Esophagus muscularis mucosa (tissue), 4 donors: ENCODE measurements around the gene UVSSA. TPM values are rescaled to one million over a fixed set of nuclear protein-coding genes. Genes with fewer than 3 reads are reported as not detected.
"Not testable (repeated sequence)": the region's sequence is repeated elsewhere in the genome, so short reads cannot be mapped to it uniquely, and the experiment has no call there.

Experiments used
- DNase-seq: peaks from one replicate; pipeline ENCODE4 v3.0.0-alpha.2; 2017; ENCODE audit errors: extremely low spot score
- H3K27ac ChIP-seq, 4 donors: fragments of 200-600 bp; sonication (generic); replicated peaks in 1 of 4; 1 replicate in 3 of 4; 2 replicates in 1 of 4; pipeline ENCODE4 v1.5.1; 2016 to 2019; ENCODE audit warnings: mild to moderate bottlenecking in 1 of 4
- H3K27me3 ChIP-seq, 4 donors: fragments of 200-600 bp; sonication (generic); one replicate each; pipeline versions ENCODE4 v1.5.1 to v1.6.0; 2016 to 2019
- H3K36me3 ChIP-seq, 4 donors: fragments of 200-600 bp; sonication (generic); one replicate each; pipeline ENCODE4 v1.5.1; 2016 to 2019
- H3K4me1 ChIP-seq, 4 donors: fragments of 200-600 bp; sonication (generic); one replicate each; pipeline ENCODE4 v1.5.1; 2016 to 2019
- H3K4me3 ChIP-seq, 4 donors: fragments of 200-600 bp; sonication (generic); 1 replicate in 2 of 4; 2 replicates in 2 of 4; pipeline ENCODE4 v1.5.1; 2016 to 2019; ENCODE audit warnings: mild to moderate bottlenecking in 4 of 4, moderate library complexity in 1 of 4
- H3K9me3 ChIP-seq, 4 donors: fragments of 200-600 bp; sonication (generic); 1 replicate in 3 of 4; 2 replicates in 1 of 4; pipeline ENCODE4 v1.5.1; 2016 to 2019
- CTCF ChIP-seq, 3 experiments: fragments of 200-600 bp in 2 of 3; fragments of 450-650 bp in 1 of 3; sonication (generic) in 2 of 3; IDR thresholded peaks; one replicate each; pipeline ENCODE4 v1.5.1; 2017 to 2019; ENCODE audit warnings: antibody characterized with exemption in 3 of 3, mild to moderate bottlenecking in 2 of 3, moderate library complexity in 1 of 3
- EP300 ChIP-seq: sonication (generic); formaldehyde crosslinking; IDR thresholded peaks from one replicate; pipeline ENCODE4 v1.6.1; 2017; ENCODE audit warnings: antibody characterized with exemption
- POLR2A ChIP-seq: fragments of 450-650 bp; IDR thresholded peaks from one replicate; pipeline ENCODE4 v1.6.1; 2017; ENCODE audit warnings: antibody characterized with exemption, moderate library complexity, mild to moderate bottlenecking, low read depth
- POLR2AphosphoS5 ChIP-seq, 2 donors: sonication (generic); formaldehyde crosslinking; IDR thresholded peaks; one replicate each; pipeline ENCODE4 v1.6.1; 2017; ENCODE audit warnings: antibody characterized with exemption in 2 of 2
- WGBS: methylation state at CpG from one replicate; pipeline ENCODE4 v1.1.5; 2018; 5-methylcytosine and 5-hydroxymethylcytosine counted together
- intact Hi-C: fragments of 100-400 bp; cut with DNase I; formaldehyde crosslinking; loops from one replicate; pipeline ENCODE4 v1.15.1; 2023
- total RNA-seq, 4 donors: library from RNA; depleted of rRNA; stranded (reverse); fragments of >200 nt; gene quantifications; one replicate each; pipeline versions ENCODE4 v1.1.0 to v1.2.1, GENCODE V29; 2016

The UVSSA gene
- total RNA-seq, 4 donors from 2014 or later: 8.9 to 16.5 (median 13.1) TPM

- Histone ChIP-seq H3K36me3 (peaks cover 0 to 62% (median 27%) of the 10 kb centered on the region in 4 donors), H3K27me3 (peaks cover 0 to 3% (median 0%) of the 10 kb centered on the region in 4 donors), H3K9me3 (peaks cover 0 to 17% (median 5%) of the 10 kb centered on the region in 4 donors), H3K4me1 (no peaks in the 10 kb centered on the region), H3K4me3 (no peak overlapping the region), H3K27ac (no peak overlapping the region)
- DNase-seq: no peak
- intact Hi-C loops: no loop called here
- 83% methylated on average over 8 of the region's 10 CpGs for WGBS
- TF ChIP-seq CTCF (IDR thresholded peaks at IDR 0.05) (no peak), EP300 (no peak), POLR2AphosphoS5 (IDR thresholded peaks at IDR 0.05) (no peak), POLR2A (no peak)
Measured at GRCh38 chr4:1393866-1394265, 46.9 kb downstream of the UVSSA start.

DNA sequence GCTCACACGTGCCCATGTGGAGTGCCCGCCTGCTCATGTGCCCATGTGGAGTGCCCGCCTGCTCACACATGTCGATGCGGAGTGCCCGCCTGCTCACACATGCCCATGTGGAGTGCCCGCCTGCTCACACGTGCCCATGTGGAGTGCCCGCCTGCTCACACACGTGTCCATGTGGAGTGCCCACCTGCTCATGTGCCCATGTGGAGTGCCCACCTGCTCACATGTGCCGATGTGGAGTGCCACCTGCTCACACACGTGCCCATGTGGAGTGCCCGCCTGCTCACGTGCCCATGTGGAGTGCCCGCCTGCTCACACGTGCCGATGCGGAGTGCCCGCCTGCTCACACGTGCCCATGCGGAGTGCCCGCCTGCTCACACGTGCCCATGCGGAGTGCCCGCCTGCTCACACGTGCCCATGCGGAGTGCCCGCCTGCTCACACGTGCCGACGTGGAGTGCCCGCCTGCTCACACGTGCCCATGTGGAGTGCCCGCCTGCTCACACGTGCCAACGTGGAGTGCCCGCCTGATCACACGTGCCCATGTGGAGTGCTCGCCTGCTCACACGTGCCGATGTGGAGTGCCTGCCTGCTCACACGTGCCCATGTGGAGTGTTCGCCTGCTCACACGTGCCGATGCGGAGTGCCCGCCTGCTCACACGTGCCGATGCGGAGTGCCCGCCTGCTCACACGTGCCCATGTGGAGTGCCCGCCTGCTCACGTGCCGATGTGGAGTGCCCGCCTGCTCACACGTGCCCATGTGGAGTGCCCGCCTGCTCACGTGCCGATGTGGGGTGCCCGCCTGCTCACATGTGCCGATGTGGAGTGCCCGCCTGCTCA is 47.8 kb downstream of the UVSSA start:
- 94% methylated on average over 49 of the region's 63 CpGs for WGBS
- intact Hi-C loops, H3K27ac ChIP-seq, H3K4me3 ChIP-seq, H3K4me1 ChIP-seq, DNase-seq: not testable (repeated sequence)
- peaks cover 0 to 12% (median 0%) of the 10 kb centered on the region in 4 donors for H3K27me3 ChIP-seq
- peaks cover 0 to 53% (median 25%) of the 10 kb centered on the region in 4 donors for H3K36me3 ChIP-seq
- H3K9me3 ChIP-seq: peaks cover 0 to 11% (median 2%) of the 10 kb centered on the region in 4 donors

GRCh38 chr4:1395389-1395820 is 48.4 kb downstream of the UVSSA start:
- intact Hi-C loops, H3K4me1 ChIP-seq, H3K4me3 ChIP-seq, DNase-seq, H3K27ac ChIP-seq: not testable (repeated sequence)
- Histone ChIP-seq H3K9me3 (peaks cover 0 to 11% (median 2%) of the 10 kb centered on the region in 4 donors), H3K36me3 (peaks cover 0 to 48% (median 25%) of the 10 kb centered on the region in 4 donors), H3K27me3 (peaks cover 0 to 18% (median 0%) of the 10 kb centered on the region in 4 donors)
- 98% methylated on average over 26 of the region's 26 CpGs for WGBS

GRCh38 chr4:1395941-1396805 is 49.2 kb downstream of the UVSSA start:
- DNase-seq: no peak
- Histone ChIP-seq H3K27ac (no peak overlapping the region), H3K9me3 (peaks cover 0 to 11% (median 2%) of the 10 kb centered on the region in 4 donors), H3K4me1 (no peaks in the 10 kb centered on the region), H3K36me3 (peaks cover 0 to 45% (median 25%) of the 10 kb centered on the region in 4 donors), H3K4me3 (no peak overlapping the region), H3K27me3 (peaks cover 0 to 26% (median 7%) of the 10 kb centered on the region in 4 donors)
- TF ChIP-seq EP300 (no peak), CTCF (IDR thresholded peaks at IDR 0.05) (no peak), POLR2A (no peak), POLR2AphosphoS5 (IDR thresholded peaks at IDR 0.05) (no peak)
- WGBS: 99% methylated on average over 7 of the region's 13 CpGs
- intact Hi-C loops: no loop called here

DNA sequence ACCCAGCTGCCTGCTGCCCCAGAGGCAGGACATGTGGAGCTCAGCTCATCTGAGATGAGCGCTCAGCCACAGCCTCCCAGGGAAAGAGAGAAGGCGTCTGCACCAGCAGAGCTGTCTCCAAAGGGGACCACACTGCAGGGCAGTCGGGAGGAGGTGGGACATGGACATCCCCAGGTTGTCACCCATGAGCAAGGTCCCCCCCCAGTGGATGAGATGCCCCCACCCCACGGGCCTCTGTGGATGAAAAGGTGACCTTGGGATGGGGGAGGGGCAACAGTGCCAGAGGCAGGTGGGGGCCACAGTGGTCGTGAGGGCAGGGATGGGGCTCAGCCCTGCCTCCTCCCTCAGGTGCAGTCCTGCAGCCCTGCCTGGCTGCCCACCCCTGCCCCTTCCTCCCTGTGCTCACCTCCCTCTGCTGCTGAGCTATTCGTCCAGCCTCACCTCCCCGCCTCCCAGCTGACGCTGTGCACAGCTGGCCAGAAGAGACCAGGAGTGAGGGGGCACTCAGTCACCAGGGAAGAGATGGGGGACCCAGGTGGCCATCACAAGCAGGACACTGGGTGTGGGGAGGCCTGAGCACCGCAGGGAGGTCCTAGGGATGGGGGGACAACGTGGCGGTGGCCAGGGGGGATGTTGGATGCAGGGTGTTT is 49.9 kb downstream of the UVSSA start:
- TF ChIP-seq POLR2AphosphoS5 (IDR thresholded peaks at IDR 0.05) (no peak), CTCF (IDR thresholded peaks at IDR 0.05) (no peak), POLR2A (no peak), EP300 (no peak)
- H3K4me3 ChIP-seq: no peak overlapping the region
- DNase-seq: no peak
- peaks cover 0 to 38% (median 24%) of the 10 kb centered on the region in 4 donors for H3K36me3 ChIP-seq
- H3K27me3 ChIP-seq: peaks cover 0 to 33% (median 15%) of the 10 kb centered on the region in 4 donors
- 97% methylated on average over 9 of the region's 11 CpGs for WGBS
- peaks cover 0 to 1% (median under 1%) of the 10 kb centered on the region in 4 donors for H3K4me1 ChIP-seq
- intact Hi-C loops: no loop called here
- H3K27ac ChIP-seq: no peak overlapping the region
- H3K9me3 ChIP-seq: peaks cover 0 to 11% (median 2%) of the 10 kb centered on the region in 4 donors
